Smooth muscle cell (in vitro differentiated cells): Measurements from ENCODE around the gene ALG6. TPM values are rescaled to one million over a fixed set of nuclear protein-coding genes. Genes with fewer than 3 reads are reported as not detected.

Experiments
- DNase-seq: peaks from one replicate; lab custom pipeline; 2025; ENCODE audit not compliant: unreplicated experiment; lab: John Stamatoyannopoulos, UW
- H2AFZ ChIP-seq: fragments of 200-600 bp; sonication (generic); 2 replicates; pipeline ENCODE4 v1.6.0; 2016; ENCODE audit warnings: antibody characterized with exemption, low read depth, mild to moderate bottlenecking
- H3F3A ChIP-seq: fragments of 200-600 bp; sonication (generic); 2 replicates; pipeline ENCODE4 v1.6.0; 2017; ENCODE audit warnings: antibody characterized with exemption, low read depth
- H3K27ac ChIP-seq: fragments of 200-600 bp; sonication (generic); 2 replicates; pipeline ENCODE4 v1.5.1; 2016; ENCODE audit warnings: low read depth, mild to moderate bottlenecking
- H3K27me3 ChIP-seq: fragments of 200-600 bp; sonication (generic); 2 replicates; pipeline ENCODE4 v1.6.1; 2016; ENCODE audit warnings: low read depth, mild to moderate bottlenecking
- H3K36me3 ChIP-seq: fragments of 200-600 bp; sonication (generic); 2 replicates; pipeline ENCODE4 v1.5.1; 2016; ENCODE audit warnings: low read depth
- H3K4me1 ChIP-seq: fragments of 200-600 bp; sonication (generic); 2 replicates; pipeline ENCODE4 v1.5.1; 2016; ENCODE audit warnings: low read depth
- H3K4me2 ChIP-seq: fragments of 200-600 bp; sonication (generic); 2 replicates; pipeline ENCODE4 v1.6.0; 2016; ENCODE audit warnings: mild to moderate bottlenecking
- H3K4me3 ChIP-seq: fragments of 200-600 bp; sonication (generic); 2 replicates; pipeline ENCODE4 v1.5.1; 2016; ENCODE audit warnings: mild to moderate bottlenecking
- H3K79me2 ChIP-seq: fragments of 200-600 bp; sonication (generic); 2 replicates; pipeline ENCODE4 v1.6.0; 2016; ENCODE audit warnings: low read depth, mild to moderate bottlenecking
- H3K9ac ChIP-seq: fragments of 200-600 bp; sonication (generic); 2 replicates; pipeline ENCODE4 v1.6.0; 2016; ENCODE audit warnings: low read depth
- H3K9me3 ChIP-seq: fragments of 200-600 bp; sonication (generic); replicated peaks from 2 replicates; pipeline ENCODE4 v1.5.1; 2016; ENCODE audit warnings: low read depth
- H4K20me1 ChIP-seq: fragments of 200-600 bp; sonication (generic); 2 replicates; pipeline ENCODE4 v1.6.0; 2016; ENCODE audit warnings: low read depth
- CTCF ChIP-seq: fragments of 200-600 bp; sonication (generic); IDR thresholded peaks from 2 replicates; pipeline ENCODE4 v1.5.1; 2017; ENCODE audit warnings: borderline replicate concordance, mild to moderate bottlenecking, antibody characterized with exemption; ENCODE audit not compliant: insufficient read depth, poor library complexity, severe bottlenecking
- WGBS: methylation state at CpG from one replicate; pipeline ENCODE4 v1.1.7; 2016; ENCODE audit warnings: low lambda C conversion rate; 5-methylcytosine and 5-hydroxymethylcytosine counted together
- polyA plus RNA-seq: library from polyadenylated mRNA; unstranded; fragments of >200 nt; fragmentation: Nextera tagmentation; extraction: Ambion mirVana; gene quantifications from 2 replicates; pipeline ENCODE4 v1.2.1, GENCODE V29; 2016
- total RNA-seq: library from RNA; depleted of rRNA; stranded (reverse); fragments of >200 nt; gene quantifications from 2 replicates; pipeline ENCODE4 v1.2.3, GENCODE V29; 2014

Gene ALG6
- total and polyA plus RNA-seq, 2 experiments from 2014 or later, result 11.9 to 20.6 TPM

DNA sequence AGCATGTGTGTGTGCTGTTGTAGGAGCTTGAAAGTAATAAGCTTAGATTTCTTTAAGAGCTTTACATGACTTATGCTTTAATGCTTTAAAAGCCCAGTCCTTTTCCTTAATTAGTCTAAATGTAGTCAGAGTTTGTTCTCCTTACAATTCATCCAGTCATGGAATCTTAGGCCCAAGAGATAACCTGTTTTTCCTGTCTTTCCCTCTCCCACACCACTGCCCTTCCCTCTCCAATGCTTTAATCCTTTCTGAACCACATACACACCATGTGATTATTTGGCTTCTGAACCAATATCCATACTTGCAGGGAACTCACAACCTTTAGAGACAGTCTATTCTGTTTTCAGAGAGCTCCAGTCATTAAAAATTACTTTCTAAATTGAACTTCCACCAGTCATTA is 37.6 kb downstream of the ALG6 start:
- TF ChIP-seq CTCF, result no peak
- Histone ChIP-seq H3K9ac (no peak overlapping the region), H2AFZ (no peak overlapping the region), H3K36me3 (no peaks in the 10 kb centered on the region), H3K79me2 (no peaks in the 10 kb centered on the region), H3K27me3 (no peaks in the 10 kb centered on the region), H4K20me1 (no peaks in the 10 kb centered on the region), H3K4me1 (no peaks in the 10 kb centered on the region), H3K9me3 (no peaks in the 10 kb centered on the region), H3K27ac (no peak overlapping the region), H3K4me3 (no peak overlapping the region), H3F3A (no peaks in the 10 kb centered on the region), H3K4me2 (no peak overlapping the region)
- no peak for DNase-seq

- H3K79me2 ChIP-seq, result no peaks in the 10 kb centered on the region
- H3K9me3 ChIP-seq, result no peaks in the 10 kb centered on the region
- no peak overlapping the region for H3K27ac ChIP-seq
- TF ChIP-seq CTCF, result no peak
- H3F3A ChIP-seq, result no peaks in the 10 kb centered on the region
- no peak overlapping the region for H3K4me2 ChIP-seq
- H3K9ac ChIP-seq, result no peak overlapping the region
- no peak overlapping the region for H3K4me3 ChIP-seq
- no peak overlapping the region for H2AFZ ChIP-seq
- H3K27me3 ChIP-seq, result no peaks in the 10 kb centered on the region
- H3K36me3 ChIP-seq, result no peaks in the 10 kb centered on the region
- no peak for DNase-seq
- no peaks in the 10 kb centered on the region for H4K20me1 ChIP-seq
- H3K4me1 ChIP-seq, result no peaks in the 10 kb centered on the region
Measured at GRCh38 chr1:63405987-63406386, 38.6 kb downstream of the ALG6 start.

DNA sequence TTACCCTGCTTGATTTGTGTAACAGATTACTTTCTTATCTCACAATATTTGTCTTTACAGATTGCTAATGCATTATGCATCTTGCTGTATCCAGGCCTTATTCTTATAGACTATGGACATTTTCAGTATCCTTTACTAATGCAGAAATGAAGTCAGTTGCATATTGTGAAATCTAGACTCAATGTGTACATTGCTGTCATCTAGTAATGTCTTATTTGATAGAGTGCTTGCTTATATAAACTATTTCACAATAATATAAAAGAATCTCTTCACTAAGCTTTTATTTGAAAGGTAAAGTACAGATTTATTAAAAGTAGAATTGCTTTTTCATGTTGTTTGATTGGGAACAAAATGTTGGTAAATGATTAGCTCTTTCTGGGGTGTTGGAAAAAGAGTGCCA is 39.6 kb downstream of the ALG6 start:
- H3K4me1 ChIP-seq, result no peaks in the 10 kb centered on the region
- H3K4me2 ChIP-seq, result no peak overlapping the region
- H3K27me3 ChIP-seq, result no peaks in the 10 kb centered on the region
- H2AFZ ChIP-seq, result no peak overlapping the region
- H3K9me3 ChIP-seq, result no peaks in the 10 kb centered on the region
- no peaks in the 10 kb centered on the region for H3K79me2 ChIP-seq
- TF ChIP-seq CTCF, result no peak
- no peak for DNase-seq
- no peak overlapping the region for H3K9ac ChIP-seq
- H4K20me1 ChIP-seq, result no peaks in the 10 kb centered on the region
- no peaks in the 10 kb centered on the region for H3K36me3 ChIP-seq
- no peaks in the 10 kb centered on the region for H3F3A ChIP-seq
- no peak overlapping the region for H3K27ac ChIP-seq
- H3K4me3 ChIP-seq, result no peak overlapping the region

GRCh38 chr1:63408331-63408730 is 40.9 kb downstream of the ALG6 start:
- Histone ChIP-seq H3K9ac (no peak overlapping the region), H2AFZ (no peak overlapping the region), H3K36me3 (no peaks in the 10 kb centered on the region), H3K4me3 (no peak overlapping the region), H3K27me3 (no peaks in the 10 kb centered on the region), H4K20me1 (no peaks in the 10 kb centered on the region), H3K9me3 (no peaks in the 10 kb centered on the region), H3K79me2 (no peaks in the 10 kb centered on the region), H3K4me1 (no peaks in the 10 kb centered on the region), H3K4me2 (no peak overlapping the region), H3K27ac (no peak overlapping the region), H3F3A (no peaks in the 10 kb centered on the region)
- no peak for TF ChIP-seq CTCF
- 95% methylated on average over 4 of the region's 4 CpGs for WGBS
- no peak for DNase-seq
